GM12892 (cell line): Measurements from ENCODE around the gene SLC14A1.

Experiments used
- POLR2A ChIP-seq: IDR thresholded peaks from 2 replicates; pipeline ENCODE4 v1.6.1; 2011; ENCODE audit warnings: low read depth, low read length, control low read depth
- POLR2AphosphoS5 ChIP-seq: IDR thresholded peaks from 2 replicates; pipeline ENCODE4 v1.6.1; 2011; ENCODE audit warnings: low read depth, low read length, control low read depth
- TAF1 ChIP-seq: IDR thresholded peaks from 2 replicates; pipeline ENCODE4 v1.6.1; 2011; ENCODE audit warnings: low read depth, mild to moderate bottlenecking, control low read depth, low read length, borderline replicate concordance

- no peak for TF ChIP-seq POLR2A
- TF ChIP-seq TAF1: no peak
- TF ChIP-seq POLR2AphosphoS5: no peak
These were observed at the start of gene SLC14A1 for GRCh38 chr18:45723567-45724355.
